ENCODE measurements around the gene SLC29A3.

DNA sequence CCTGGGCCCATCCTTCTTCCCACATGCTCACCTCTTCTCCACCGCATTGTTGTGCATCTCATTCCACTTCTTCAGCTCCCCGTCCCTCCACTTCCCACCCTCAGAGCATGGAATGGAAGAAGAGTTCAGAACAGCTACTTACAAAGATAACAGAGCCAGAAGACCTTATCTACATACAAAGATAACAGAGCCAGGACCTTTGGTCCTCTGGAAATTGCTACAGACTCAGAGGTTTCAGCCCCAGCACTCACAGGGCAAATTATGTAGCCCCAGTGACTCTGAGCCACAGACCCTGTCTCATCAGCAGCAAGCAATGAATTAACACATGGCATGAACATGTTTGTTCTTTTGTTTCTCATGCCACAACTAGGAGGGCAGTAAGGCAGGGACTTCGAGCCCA lies 28.7 kb upstream of the SLC29A3 start:
- TF ChIP-seq, protein P1, sequence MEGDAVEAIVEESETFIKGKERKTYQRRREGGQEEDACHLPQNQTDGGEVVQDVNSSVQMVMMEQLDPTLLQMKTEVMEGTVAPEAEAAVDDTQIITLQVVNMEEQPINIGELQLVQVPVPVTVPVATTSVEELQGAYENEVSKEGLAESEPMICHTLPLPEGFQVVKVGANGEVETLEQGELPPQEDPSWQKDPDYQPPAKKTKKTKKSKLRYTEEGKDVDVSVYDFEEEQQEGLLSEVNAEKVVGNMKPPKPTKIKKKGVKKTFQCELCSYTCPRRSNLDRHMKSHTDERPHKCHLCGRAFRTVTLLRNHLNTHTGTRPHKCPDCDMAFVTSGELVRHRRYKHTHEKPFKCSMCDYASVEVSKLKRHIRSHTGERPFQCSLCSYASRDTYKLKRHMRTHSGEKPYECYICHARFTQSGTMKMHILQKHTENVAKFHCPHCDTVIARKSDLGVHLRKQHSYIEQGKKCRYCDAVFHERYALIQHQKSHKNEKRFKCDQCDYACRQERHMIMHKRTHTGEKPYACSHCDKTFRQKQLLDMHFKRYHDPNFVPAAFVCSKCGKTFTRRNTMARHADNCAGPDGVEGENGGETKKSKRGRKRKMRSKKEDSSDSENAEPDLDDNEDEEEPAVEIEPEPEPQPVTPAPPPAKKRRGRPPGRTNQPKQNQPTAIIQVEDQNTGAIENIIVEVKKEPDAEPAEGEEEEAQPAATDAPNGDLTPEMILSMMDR (IDR thresholded peaks at IDR 0.05): no peak
- no peak for TF ChIP-seq POLR2AphosphoS5 (IDR thresholded peaks at IDR 0.05)
